OCI-LY3 (cell line): ENCODE results near the gene SCN9A.

Experiments used
- EZH2phosphoT487 ChIP-seq: fragments of 200-600 bp; shearing (Covaris generic); IDR thresholded peaks from 2 replicates; pipeline ENCODE4 v1.6.1; 2018; ENCODE audit warnings: antibody characterized with exemption, mixed run types, low read depth
- TF ChIP-seq, protein P1 (sequence below): fragments of 200-600, 300-600 bp; sonication (generic); IDR thresholded peaks from 2 replicates; pipeline ENCODE4 v1.5.1; 2014; ENCODE audit warnings: antibody characterized with exemption, low read length, low read depth

- TF ChIP-seq, protein P1, sequence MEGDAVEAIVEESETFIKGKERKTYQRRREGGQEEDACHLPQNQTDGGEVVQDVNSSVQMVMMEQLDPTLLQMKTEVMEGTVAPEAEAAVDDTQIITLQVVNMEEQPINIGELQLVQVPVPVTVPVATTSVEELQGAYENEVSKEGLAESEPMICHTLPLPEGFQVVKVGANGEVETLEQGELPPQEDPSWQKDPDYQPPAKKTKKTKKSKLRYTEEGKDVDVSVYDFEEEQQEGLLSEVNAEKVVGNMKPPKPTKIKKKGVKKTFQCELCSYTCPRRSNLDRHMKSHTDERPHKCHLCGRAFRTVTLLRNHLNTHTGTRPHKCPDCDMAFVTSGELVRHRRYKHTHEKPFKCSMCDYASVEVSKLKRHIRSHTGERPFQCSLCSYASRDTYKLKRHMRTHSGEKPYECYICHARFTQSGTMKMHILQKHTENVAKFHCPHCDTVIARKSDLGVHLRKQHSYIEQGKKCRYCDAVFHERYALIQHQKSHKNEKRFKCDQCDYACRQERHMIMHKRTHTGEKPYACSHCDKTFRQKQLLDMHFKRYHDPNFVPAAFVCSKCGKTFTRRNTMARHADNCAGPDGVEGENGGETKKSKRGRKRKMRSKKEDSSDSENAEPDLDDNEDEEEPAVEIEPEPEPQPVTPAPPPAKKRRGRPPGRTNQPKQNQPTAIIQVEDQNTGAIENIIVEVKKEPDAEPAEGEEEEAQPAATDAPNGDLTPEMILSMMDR, result no peak
- no peak for TF ChIP-seq EZH2phosphoT487
These were observed 73.7 kb downstream of the SCN9A start for GRCh38 chr2:166302036-166302435.
